Bladder microvascular endothelial cell (primary cell): ENCODE data around the gene MRPL27. TPM values are rescaled to one million over a fixed set of nuclear protein-coding genes. Genes with fewer than 3 reads are reported as not detected.

Source experiments
- total RNA-seq: library from RNA; depleted of rRNA; stranded (reverse); fragments of >200 nt; gene quantifications from 2 replicates; pipeline ENCODE4 v1.2.3, GENCODE V29; 2014

The MRPL27 gene
- 46.3 and 48.2 TPM in 2 replicates for total RNA-seq

DNA sequence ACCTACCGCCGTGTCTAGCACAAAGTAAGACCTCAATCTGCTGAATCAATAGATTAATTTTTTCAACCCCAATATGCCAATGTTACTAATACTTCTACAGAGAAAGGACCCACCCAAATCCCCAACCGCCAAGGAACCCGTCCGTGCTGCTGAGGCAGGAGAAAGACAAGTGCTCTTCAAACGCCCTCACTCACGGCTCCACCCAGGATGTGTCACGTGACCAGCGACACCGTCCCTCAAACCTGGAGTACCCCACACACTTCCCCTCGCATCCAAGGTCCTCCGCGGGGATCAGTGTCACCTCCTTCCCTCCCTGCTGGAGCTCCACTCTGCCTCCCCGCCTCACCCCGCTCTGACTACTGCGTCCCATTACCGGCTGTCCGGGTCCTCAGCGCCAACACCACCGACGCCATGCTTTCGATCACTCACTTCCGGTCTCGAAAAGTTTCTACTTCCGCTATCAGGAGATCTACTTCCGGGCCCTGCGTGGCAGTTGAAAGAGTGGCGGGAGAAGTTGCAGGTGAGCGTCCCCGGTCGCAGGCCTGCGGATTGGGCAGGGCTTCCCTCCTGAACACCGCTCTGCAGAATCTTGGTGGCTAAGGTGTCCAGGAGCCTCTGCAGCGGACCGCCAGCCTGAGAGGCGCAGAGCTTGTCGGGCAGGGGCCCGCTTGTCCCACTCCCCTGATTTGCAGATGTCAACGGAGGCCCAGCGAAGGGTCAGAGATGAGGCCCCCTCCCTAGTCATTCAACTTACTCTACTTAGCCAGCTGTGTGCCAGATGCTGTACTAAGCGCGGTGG lies at the start of gene MRPL27, which contains the start of gene EME1:
TSS of gene MRPL27 (minus strand) at position 427 of the 799 bp plus-strand sequence. CDS start at position 413, 14 bp downstream.
TSS of gene EME1 (plus strand) at position 472 of the 799 bp plus-strand sequence. CDS start 1,980 bp downstream, outside the sequence.

DNA sequence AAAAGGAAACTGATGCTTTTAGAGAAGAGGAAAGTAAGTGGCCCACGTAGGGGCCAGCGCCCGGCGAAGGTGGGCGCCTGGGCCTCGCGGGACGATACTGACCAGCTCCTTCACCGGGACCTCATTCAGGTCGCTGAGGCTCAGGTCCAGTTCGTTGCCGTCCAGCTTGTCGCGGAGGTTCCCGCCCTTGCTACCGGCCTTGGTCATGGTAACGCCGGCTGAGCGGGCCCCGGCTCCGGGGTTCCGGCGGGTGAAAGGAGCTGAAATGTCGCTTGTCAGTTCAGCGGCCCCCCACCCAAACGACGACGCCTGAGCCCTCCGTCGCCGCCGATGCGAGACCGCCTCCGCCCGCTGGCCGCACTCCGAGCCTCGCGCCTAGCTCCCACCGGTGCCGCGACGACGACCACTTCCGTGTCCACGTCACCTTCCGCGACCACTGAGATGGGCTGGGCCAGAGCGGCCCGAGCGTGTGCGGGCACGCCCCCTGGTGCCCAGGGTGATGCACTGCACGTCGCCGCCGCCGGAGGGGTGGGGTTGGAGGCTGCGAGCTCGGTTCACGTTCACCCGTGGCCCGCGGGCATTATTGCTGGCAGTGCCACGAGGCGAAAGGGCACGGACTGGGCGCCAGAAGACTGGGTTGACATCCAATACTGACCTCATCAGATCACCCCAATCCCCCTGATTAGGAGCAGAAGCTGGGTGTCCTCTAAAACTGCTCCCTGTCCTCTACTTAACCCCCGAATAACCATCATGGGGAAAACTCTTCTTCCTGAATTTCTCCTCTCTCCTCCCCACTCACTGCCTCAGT lies 24.3 kb upstream of the MRPL27 start, which contains the start of gene LRRC59:
TSS of gene LRRC59 (minus strand) at position 413 of the 808 bp plus-strand sequence. CDS start at position 207, 206 bp downstream.

DNA sequence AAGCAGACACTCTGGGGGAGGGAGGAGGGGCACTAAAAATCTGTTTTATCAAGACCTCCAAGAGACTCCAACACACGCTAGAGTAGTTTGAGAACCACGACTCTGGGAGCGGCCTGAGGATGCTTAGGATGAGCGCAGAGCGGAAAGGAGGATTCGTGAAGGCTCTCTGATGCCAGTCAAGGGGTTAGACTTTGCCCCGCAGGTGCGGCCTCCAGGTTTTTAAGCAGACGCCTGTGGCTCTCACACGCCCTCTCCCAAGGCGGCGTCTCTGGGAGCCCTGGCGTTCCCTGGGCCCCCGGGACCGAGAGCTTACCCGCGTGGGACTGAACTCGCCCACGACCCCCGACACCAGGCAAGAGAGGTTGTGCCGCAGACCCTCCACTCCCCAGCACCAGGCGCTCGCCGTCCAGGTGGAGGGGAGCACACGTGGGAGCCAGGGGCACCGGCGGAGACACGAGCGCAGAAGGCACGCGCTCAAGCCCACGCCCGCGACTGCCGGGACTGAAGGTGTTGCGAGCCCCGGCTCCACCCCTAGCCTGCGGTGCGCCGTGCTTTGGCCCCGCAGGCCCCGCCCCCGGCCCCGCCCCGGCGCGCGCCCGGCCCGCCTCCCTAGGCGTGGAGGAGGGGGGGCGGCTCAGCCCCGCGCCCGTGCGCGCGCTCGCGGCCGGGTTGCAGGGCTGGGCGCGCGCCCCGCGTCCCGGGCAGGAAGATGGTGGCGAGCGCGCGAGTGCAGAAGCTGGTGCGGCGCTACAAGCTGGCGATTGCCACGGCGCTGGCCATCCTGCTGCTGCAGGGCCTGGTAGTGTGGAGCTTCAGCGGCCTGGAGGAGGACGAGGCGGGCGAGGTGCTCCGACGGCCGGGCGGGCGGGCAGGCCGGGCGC lies 27.3 kb downstream of the MRPL27 start, which contains the start of gene XYLT2:
TSS of gene XYLT2 (plus strand) at position 695 of the 881 bp plus-strand sequence. CDS start at position 710, 15 bp downstream.

Other genes with a start within 250 kb of the MRPL27 start
- gene SAMD14, start 243.0 kb downstream of the MRPL27 start, total RNA-seq, result 2.9 and 14.1 TPM in 2 replicates
- 23.8 and 31.8 TPM in 2 replicates for gene PPP1R9B, start 222.5 kb downstream of the MRPL27 start, total RNA-seq
- gene SGCA, start 207.2 kb downstream of the MRPL27 start, total RNA-seq, result not detected in 2 replicates
- 7.6 and 45.2 TPM in 2 replicates for gene COL1A1, start 171.6 kb downstream of the MRPL27 start, total RNA-seq
- gene TMEM92, start 98.7 kb downstream of the MRPL27 start, total RNA-seq, result under 0.01 TPM in 1 of 2 replicates, not detected in the other
- 18.5 and 26.9 TPM in 2 replicates for gene XYLT2, start 27.1 kb downstream of the MRPL27 start, total RNA-seq
- 2.9 and 3.9 TPM in 2 replicates for gene EME1, start within 50 bp of the MRPL27 start, total RNA-seq
- 107 and 162 TPM in 2 replicates for gene LRRC59, start 24.3 kb upstream of the MRPL27 start, total RNA-seq
- 11.7 and 15.7 TPM in 2 replicates for gene ACSF2, start 53.0 kb upstream of the MRPL27 start, total RNA-seq
- gene CHAD, start 95.7 kb upstream of the MRPL27 start, total RNA-seq, result not detected in 2 replicates
- 8.9 and 24.0 TPM in 2 replicates for gene RSAD1, start 105.7 kb upstream of the MRPL27 start, total RNA-seq
- 0.16 and 0.69 TPM in 2 replicates for gene MYCBPAP, start 135.3 kb upstream of the MRPL27 start, total RNA-seq
- under 0.01 and 0.06 TPM in 2 replicates for gene EPN3, start 159.6 kb upstream of the MRPL27 start, total RNA-seq
- gene SPATA20, start 174.0 kb upstream of the MRPL27 start, total RNA-seq, result 36.3 and 40.3 TPM in 2 replicates
- not detected in 2 replicates for gene CACNA1G, start 187.5 kb upstream of the MRPL27 start, total RNA-seq